ENCODE data around the gene RAB37. TPM values are rescaled to one million over a fixed set of nuclear protein-coding genes. Genes with fewer than 3 reads are reported as not detected.

RAB37 gene
- total RNA-seq, 1 donor from 2014 or later, result under 0.01 TPM

- Histone ChIP-seq H3K27me3 (ENCODE audit: control insufficient read depth, insufficient read depth, low read length) (peaks cover 5% of the 10 kb centered on the region), H3K36me3 (ENCODE audit: control insufficient read depth, insufficient read depth, low read length) (no peaks in the 10 kb centered on the region), H3K4me3 (ENCODE audit: low read depth, low read length) (no peak overlapping the region)
- no peak for TF ChIP-seq CTCF (IDR thresholded peaks at IDR 0.05; ENCODE audit: insufficient read depth, low read length, severe bottlenecking)
- peak; percentile 23 for FAIRE-seq
- no peak for DNase-seq (ENCODE audit: low read depth)
Measured at GRCh38 chr17:74711058-74711824, 25.8 kb upstream of the RAB37 start.

GRCh38 chr17:74712301-74712700, 24.8 kb upstream of the RAB37 start:
- Histone ChIP-seq H3K36me3 (ENCODE audit: control insufficient read depth, insufficient read depth, low read length) (no peaks in the 10 kb centered on the region), H3K27me3 (ENCODE audit: control insufficient read depth, insufficient read depth, low read length) (peaks cover 5% of the 10 kb centered on the region), H3K4me3 (ENCODE audit: low read depth, low read length) (no peak overlapping the region)
- DNase-seq (ENCODE audit: low read depth), result no peak
- no peak for TF ChIP-seq CTCF (IDR thresholded peaks at IDR 0.05; ENCODE audit: insufficient read depth, low read length, severe bottlenecking)
- FAIRE-seq, result no peak

- DNase-seq (ENCODE audit: low read depth) (no peak), FAIRE-seq (no peak)
- Histone ChIP-seq H3K4me3 (ENCODE audit: low read depth, low read length) (no peak within 1 kb of the TSS), H3K36me3 (ENCODE audit: control insufficient read depth, insufficient read depth, low read length) (no peaks in the 10 kb centered on the region), H3K27me3 (ENCODE audit: control insufficient read depth, insufficient read depth, low read length) (peaks cover 5% of the 10 kb centered on the region)
- TF ChIP-seq CTCF (IDR thresholded peaks at IDR 0.05; ENCODE audit: insufficient read depth, low read length, severe bottlenecking), result no peak
Measured at GRCh38 chr17:74712756-74713155, 24.3 kb upstream of the RAB37 start, which contains the start of gene CD300LF. Gene CD300LF (minus strand): TSS chr17:74712923. CDS start chr17:74712866, 57 bp downstream.

- DNase-seq (ENCODE audit: low read depth) (no peak), FAIRE-seq (no peak)
- Histone ChIP-seq H3K4me3 (ENCODE audit: low read depth, low read length) (no peak overlapping the region), H3K27me3 (ENCODE audit: control insufficient read depth, insufficient read depth, low read length) (peaks cover 5% of the 10 kb centered on the region), H3K36me3 (ENCODE audit: control insufficient read depth, insufficient read depth, low read length) (no peaks in the 10 kb centered on the region)
- TF ChIP-seq CTCF (IDR thresholded peaks at IDR 0.05; ENCODE audit: insufficient read depth, low read length, severe bottlenecking), result no peak
Measured at GRCh38 chr17:74713171-74713755, 23.8 kb upstream of the RAB37 start.

- FAIRE-seq (no peak), DNase-seq (ENCODE audit: low read depth) (no peak)
- peaks cover 5% of the 10 kb centered on the region for H3K27me3 ChIP-seq (ENCODE audit: control insufficient read depth, insufficient read depth, low read length)
Measured at GRCh38 chr17:74715144-74715543, 21.9 kb upstream of the RAB37 start.

More at GRCh38 chr17:74715144-74715543, 21.9 kb upstream of the RAB37 start:
- H3K4me3 ChIP-seq (ENCODE audit: low read depth, low read length), result no peak overlapping the region
- H3K36me3 ChIP-seq (ENCODE audit: control insufficient read depth, insufficient read depth, low read length), result no peaks in the 10 kb centered on the region
- no peak for TF ChIP-seq CTCF (IDR thresholded peaks at IDR 0.05; ENCODE audit: insufficient read depth, low read length, severe bottlenecking)

Measured in bronchial epithelial cell (primary cell).